DMS79 (cell line): Measurements from ENCODE around the gene KCNG1.

Experiments
- DNase-seq: peaks from one replicate; lab custom pipeline; 2025; lab: John Stamatoyannopoulos, UW

Gene KCNG1

DNA sequence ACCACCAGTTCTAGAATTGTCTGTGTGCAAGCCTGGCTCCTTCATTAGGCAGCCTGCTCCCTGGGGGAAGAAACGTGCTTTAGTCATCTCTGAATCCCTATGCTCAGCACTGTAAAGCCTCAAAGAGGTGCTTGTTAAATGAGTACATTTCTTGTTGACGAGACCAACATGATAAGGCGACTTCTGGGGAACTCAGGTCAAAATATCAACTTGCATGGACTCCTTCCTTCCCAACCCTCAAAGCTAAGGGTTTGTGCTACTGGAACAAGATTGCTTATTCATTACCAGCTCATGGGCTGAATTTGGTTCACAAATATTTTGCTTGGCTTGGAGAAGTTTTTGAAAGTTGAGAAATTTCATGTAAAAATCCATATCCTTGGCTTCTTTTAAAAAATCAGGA, 10.6 kb downstream of the KCNG1 start:
- DNase-seq = no peak

DNA sequence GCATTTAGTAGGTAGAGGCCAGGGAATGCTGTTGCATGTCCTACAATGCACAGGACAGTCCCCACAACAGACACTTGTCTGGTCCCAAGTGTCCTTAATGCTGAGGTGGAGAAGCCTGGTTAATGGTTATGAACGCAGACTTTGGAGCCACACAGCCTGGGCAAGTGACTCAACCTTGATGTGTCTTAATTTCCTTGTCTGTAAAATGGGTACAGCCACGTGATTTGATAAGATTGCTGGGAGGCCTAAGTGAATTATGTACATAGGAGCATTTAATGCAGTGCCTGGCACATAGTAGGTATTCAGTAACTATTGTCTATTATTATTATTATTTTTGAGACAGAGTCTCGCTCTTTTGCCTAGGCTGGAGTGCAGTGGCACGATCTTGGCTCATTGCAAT, 11.4 kb downstream of the KCNG1 start:
- no peak for DNase-seq

DNA sequence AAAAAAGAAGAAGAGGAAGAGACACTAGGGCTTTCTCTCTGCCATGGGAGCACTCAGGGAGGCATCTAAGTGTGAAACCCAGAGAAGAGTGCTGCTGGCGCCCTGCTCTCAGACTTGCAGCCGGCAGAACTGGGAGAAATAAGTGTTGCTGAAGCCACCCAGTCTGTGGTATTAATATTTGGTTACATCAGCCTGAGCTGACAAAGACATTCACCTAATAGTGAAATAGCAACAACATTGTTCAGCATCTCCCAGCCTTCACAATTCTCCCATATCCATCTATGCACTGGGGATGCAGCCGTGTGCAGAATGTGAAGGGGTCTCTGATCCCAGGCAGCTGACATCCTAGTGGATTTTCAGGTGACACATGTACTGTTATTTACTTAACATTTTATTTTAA, 12.0 kb downstream of the KCNG1 start:
- no peak for DNase-seq

DNA sequence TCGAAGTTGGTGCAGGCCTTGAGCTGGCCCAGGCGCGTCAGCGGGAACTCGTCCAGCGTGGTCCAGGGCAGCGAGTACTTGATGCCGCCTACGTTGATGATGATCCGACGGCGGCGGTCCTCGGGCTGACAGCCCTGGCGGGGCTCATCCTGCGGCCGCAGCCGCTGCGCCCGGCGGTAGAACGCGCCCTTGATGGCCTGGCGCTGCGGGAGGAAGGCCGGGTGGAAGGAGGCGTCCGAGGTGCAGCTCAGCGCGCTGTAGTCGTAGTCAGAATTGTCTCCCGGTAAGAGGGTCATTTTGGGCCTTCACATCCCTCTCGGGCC, 12.9 kb downstream of the KCNG1 start:
- DNase-seq = no peak

DNA sequence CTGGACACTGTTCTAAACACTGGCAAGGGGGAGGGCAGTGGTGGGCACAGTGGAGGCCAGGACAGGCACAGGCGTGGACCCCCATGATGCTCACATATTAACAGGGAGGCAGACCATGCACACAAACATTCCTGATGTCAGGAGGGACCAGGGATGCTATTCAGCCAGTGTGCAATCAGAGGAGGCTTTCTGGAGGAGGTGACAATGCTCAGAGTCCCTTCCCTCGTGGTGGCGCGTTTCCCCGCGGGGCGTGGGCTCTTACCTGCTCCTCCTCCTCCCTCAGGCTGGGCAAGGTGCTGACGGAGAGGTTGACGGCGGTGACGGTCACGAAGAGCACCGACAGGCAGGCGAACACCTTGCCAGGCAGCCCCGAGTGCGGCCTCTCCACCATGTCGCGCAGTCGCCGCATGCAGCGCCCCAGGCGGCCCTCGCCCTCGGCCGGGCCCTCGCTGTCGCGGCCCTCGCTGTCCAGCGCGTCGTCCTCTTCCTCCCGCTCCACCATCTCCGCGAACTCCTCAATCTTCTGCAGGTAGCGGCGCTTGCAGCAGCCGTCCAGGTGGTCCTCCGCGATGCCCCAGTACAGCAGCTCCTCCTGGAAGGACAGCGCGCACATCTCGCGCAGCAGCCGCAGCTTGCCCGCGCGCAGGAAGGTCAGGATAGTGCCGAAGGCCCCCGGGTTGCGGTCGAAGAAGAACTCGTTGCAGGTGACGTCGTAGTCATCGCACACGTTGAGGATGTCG, 13.4 kb downstream of the KCNG1 start:
- no peak for DNase-seq

DNA sequence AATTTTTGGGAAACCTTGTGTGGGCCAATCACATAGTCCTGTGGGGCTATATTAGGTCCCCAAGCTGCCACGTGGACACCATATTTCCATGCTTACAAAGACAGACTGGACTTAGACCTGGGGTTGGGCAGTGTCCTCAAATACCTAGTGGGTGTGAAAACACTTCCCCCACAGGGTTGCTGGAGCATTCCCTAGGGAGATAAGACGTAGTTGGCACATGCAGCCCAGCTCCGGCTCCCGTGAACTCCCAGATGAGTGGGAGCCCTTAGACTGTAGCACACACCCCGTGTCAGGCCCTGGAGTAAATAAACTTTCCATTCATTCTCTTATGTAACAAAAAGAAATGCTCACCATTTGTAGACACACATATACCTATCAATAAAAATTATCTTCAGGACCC, 14.2 kb downstream of the KCNG1 start:
- no peak for DNase-seq

DNA sequence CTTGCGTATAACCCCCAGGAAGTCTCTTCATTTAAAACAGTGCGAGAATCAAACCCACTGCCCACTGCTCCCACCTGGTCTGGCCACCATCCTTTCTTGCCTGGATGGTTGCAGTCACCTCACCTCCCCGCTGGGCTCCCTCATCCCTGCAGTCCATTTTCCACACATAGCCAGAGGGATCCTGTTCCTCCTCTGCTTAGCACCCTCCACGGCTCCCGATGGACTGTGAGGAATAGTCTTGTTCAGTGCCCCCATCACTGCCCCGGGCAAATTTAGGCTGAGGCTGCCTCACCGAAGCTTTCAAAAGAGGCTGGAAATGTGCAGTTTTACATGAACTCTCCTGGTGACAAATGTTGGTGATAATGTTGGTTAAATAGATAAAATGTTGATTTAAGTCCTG, 17.7 kb downstream of the KCNG1 start:
- no peak for DNase-seq

DNA sequence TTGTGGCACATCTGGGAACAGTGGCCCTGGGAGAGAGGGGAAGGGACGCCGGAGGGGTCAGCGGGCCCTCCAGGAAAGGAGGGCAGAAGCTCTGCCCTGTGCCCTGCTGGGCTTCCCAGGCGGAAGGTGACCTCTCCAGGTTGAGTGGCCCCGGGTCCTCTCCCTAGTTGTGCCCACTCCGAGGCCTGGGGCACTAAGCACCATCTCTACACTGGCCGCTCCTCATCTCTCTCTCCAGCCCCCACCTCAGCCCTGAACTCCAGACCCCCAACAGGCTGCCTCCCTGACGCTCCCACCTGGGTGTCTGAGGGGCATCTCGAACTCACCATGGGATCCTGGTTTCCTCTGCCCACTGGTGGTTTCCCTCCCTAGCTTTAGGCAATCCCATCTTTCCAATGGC, 18.1 kb downstream of the KCNG1 start:
- DNase-seq = no peak

DNA sequence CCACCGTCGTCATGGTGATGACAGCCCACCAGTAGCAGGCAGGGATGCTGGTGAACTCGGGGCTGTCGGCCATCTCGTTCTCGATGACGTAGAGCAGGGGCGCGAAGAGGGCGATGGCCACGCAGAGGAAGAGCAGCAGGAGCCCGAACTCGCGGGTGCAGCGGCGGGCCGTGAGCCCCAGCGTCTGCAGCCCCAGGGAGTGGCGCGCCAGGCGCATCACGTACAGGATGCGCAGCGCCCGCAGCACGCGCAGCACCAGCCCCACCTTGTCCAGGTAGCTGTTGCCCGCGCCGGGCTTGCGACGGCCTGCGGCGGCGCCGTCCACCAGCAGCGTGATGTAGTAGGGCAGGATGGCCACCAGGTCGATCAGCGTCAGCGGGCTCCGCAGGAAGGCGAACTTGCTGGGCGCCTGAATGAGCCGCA, 18.6 kb downstream of the KCNG1 start:
- no peak for DNase-seq

DNA sequence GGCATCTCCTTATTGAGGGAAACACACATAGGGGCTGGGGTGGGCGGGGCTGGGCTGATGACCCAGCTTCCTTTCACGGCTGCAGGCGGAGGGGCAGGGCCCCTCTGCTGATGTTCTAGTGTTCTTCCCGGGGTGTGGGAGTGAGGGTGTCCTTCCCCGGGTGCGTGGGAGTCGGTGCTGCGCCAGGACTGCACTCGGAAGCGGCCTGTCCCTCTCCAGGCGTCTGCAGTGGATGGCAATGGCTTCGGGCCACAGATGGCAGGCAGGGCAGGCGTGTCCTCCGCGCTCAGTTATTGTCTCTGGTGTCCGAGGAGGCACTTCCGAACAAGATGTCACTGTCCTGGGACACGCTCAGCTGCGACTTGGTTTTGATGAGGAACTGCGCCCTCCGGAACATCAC, 19.2 kb downstream of the KCNG1 start:
- DNase-seq = no peak

DNA sequence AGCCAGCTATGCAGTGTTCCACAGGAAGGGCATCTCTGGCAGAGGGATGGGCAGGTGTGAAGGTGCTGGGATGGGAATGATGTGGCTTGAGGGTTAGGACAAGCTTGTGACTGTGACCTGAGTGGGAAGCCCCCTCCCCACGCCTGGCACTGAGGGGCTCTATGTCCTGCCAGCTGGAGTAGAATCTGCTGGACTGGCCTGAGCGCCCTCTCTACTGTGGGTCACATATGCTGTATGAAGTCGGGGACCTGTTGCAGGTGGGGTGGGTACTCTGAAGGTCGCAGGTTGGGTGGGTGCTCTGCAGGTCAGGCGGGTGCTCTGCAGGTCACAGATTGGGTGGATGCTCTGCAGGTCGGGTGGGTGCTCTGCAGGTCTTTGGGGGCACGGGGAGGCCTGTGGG, 20.3 kb downstream of the KCNG1 start:
- no peak for DNase-seq

DNA sequence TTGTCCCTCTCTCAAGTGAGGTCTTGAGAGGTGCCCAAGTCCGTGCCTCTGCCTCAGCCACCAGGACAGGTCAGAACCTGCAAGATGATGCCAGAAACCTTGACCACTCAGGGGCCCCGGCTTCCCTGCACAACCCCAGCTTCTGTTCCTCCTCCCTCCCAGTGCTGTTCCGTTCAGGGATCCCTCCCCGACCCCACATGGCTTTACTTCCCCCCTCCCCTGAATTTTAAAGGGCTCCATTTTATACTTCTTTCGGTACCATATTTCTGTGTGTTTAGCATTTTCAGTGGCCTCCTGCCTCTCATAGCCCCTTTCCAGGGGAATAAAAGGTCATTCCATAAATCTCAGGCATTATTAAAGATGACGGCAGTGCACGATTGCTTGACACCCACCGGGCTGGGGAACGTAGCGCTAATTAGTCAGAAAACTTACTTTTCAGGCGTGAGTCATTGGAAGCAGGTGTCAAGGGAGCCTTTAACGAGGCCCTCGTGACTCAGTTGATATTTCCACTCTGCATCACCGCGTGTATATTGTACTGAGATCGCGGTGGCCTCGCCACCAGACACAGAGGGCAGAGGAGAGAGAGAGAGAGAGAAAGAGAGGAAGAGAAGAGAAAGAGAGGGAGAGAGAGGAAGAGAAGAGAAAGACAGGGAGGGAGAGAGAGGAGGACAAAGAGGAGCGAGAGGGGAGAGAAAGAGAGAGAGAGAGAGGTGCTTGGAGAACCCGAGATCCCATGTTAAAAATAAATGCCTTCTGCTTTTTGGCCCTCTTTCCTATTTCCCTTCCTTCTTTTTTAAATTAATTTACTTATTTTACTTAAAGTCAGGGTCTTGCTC, 21.3 kb downstream of the KCNG1 start:
- no peak for DNase-seq

DNA sequence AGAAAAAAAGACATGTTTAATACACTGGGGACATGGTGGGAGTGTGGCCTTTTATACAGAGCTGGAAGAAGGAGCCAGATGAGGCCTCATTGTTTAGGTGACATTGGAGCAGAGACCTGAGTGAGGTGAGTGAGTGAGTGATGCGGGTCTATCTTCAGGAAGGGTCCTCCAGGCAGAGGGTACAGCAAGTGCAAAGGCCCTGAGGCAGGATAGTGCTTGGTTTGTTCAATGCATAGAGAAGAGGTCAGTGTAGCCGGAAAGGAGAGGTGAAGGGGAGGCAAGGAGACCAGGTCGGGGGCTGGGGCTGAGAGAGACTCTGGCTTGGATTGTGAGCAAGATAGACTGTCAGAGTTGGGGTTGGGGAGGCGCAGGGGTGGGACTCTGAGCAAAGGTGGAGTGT, 23.6 kb downstream of the KCNG1 start:
- no peak for DNase-seq

DNA sequence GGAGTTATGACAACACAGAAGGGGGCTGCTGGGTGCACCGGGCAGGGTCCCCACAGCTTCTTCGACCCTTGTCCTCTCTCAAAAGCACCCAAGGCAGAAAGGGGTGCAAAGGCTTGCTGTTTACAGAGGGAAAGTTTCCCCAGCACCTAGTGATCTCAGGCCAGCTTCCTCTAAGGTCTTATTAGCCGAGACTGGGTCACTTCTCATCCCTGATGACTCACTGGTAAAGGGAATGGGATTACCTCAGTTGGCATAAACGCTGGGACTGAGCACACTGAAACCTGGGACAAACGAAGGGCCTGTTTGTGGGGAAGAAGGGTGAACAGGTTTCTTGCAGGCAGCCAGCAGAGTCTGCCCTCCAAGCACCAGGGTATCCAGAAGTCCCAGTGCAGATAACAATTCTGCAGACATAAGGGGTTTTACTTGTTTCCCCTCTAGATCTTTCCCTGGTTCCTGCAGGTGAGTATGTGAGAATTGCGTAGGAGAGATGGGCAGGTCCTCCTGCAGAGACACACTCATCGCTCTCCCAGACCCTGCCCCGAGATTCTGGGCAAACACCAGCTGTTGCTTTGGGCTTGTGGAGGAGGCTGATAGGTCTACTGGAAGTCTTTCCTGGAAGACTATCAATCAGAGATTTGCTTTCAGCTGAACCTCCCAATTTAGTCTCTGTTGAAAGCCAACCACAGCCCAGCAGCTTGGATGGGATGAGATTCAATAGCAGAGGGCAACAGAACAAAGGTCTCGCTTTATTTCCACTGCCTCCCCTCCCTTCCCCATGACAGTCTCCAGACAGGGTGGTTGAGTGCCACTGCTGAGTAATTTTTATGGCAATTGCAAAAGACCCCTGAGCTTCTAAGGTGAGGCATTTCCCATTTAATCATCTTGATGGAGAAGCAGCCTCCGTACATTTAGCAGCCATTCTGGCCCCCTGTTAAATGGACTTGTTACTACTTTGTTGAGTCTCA, 25.7 kb downstream of the KCNG1 start:
- no peak for DNase-seq

DNA sequence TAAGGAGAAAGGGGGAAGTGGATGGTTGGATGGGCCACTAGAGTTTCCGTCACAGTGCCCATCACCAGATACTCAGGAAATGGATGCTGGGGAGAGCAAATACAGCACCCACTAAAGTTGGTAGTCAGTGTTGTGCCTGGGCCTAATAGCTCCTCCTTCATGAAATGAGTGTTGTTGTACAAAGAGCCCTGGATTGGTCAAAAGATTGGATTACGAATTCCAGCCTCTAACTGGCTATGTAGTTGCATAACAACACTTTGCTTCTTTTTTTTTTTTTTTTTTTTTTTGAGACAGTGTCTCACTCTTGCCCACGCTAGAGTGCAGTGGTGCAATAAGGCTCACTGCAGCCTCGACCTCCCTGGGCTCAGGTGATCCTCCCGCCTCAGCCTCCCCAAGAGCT, 27.4 kb downstream of the KCNG1 start:
- DNase-seq = no peak

DNA sequence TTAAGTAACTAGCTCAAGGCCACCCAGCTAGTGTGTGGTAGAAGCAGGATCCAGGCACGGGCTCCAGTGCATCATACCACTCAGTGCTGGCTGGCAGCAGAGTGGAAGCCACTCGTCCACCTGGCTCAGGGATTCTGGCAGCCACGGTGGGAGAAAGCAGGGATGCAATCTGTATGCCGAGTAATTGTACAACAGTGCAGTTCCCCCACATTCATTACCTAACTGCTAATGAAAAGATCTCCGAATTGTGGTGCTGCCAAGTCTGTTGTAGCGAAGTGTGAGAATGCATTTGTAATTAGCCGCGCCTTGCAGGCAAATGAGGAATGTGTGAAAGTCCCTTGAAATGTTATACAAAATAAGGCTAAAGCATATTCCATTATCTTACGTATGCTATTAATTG, 29.0 kb downstream of the KCNG1 start:
- DNase-seq = no peak

DNA sequence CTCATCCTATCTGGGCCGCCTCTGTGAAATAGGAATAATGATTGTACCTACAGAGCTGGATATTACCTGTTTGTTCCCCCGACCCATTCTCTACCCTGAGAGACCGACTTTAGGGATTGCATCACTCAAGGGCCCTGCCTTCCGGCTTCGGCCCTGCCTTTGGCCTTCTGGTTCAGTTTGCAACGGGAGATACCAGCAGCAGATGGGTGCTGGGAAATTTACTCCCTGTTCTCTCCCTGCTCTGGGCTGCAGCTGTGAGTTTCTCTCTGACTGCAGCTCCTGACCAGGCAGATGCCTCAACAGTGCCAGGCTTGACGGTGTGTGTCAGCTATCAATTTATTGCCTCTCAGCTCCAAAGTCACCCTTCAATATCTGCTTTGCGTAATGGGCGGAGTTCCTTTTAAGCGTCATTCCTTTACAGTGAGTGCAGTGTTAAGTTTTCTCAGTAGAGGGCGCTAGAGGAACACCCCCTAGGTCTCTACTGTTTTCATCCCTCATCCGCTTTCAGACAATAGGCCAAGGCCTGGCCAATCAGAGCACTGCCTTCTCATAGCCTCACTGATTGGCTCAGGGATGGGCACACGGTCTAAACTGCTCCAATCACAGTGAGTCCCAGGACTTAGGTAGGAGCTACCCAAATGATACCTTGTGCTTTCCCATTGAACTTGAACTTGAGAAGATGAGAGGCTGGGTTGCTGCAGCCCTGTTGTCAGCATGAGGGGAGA, 30.0 kb downstream of the KCNG1 start:
- DNase-seq = no peak

DNA sequence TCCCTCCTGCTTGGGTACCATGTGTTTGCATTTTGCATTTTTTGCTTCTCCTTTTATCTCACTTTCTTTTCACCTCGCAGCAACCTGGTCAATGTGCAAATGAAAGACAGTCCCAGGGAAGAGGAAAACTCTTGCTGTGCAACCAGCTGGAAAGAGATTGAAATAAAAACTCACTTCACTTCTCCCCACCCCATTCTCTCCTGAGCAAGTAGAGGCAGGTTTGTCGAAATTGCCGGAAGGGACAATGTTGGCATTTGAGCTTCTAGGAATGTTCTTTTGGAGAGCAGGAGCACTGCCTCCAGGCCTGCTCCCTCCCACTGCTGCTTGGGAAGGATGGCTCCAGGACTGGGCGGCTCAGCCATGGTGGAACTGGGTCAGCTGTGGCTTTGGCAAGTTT, 30.6 kb downstream of the KCNG1 start:
- DNase-seq = no peak

DNA sequence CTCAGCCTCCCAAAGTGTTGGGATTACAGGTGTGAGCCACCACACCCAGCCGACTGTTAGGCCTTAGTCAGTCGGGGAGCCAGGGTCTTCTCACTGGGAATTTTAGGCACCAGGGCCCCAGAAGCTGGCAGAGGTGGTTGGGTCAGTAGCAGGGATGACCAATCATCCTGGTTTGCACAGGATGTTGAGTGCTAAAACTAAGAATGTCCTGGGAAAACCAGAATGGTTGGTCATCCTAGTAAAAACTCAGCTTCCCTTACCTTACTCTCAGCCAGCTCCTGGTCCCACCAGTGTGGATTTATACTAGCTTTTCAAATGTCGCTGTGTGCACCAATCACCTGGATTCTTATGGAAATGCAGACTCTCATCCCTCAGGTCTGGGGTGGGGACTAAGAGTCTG, 31.8 kb downstream of the KCNG1 start:
- no peak for DNase-seq

DNA sequence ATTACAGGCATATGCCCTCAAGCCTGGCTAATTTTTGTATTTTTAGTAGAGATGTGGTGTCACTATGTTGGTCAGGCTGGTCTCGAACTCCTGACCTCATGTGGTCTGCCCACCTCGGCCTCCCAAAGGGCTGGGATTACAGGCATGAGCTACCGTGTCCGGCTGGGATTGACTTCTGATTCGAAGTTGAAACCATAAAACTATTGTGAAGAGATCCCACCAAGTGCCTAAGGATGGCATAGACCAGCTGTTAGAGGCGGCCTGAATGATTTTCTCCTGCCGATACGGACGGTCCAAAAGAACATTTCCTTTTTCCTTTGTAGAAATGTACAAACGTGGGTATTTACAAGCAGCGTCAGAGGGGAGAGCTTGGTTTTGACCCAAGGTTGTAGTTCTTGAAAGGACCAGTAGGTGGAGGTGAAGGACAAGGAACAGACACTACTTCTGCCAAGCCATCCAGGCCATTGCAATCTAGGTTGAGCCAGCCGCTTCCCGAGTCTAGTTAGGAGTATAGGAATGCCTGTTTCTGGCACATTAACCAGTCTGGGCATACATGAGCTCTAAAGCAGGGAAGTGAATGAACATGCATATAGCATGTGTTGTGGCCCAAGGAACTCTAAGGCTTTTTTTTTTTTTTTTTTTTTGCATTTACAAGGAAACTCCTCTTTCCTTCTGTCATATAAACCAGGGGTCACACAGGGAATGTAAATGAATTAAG, 35.3 kb downstream of the KCNG1 start:
- DNase-seq = peak; percentile 26

DNA sequence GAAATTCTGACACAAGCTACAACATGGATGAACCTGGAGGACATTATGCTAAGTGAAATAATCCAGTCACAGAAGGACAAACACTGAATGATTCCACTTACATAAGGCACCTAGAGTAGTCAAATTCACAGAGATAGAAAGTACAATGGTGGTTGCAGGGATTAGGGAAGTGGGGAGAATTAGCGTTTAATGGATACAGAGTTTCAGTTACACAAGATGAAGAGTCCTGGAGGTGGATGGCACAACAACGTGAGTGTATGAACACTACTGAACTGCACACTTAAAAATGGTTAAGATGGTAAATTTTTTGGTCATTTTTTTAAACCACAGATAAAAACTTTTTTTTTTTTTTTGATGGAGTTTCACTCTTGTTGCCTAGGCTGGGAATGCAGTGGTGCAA, 39.6 kb downstream of the KCNG1 start:
- no peak for DNase-seq
